ENCODE measurements around the gene GLRA3.

GRCh38 chr4:174860588-174860987, 31.5 kb upstream of the GLRA3 start:
- no peak for TF ChIP-seq POLR2A (IDR thresholded peaks at IDR 0.05; ENCODE audit: low read depth, low read length)
- TF ChIP-seq POLR2AphosphoS5 (IDR thresholded peaks at IDR 0.05; ENCODE audit: low read depth, low read length): no peak

All from GM12892 (cell line).